Natural killer cell (primary cell): ENCODE measurements around the gene SLC44A5. TPM values are rescaled to one million over a fixed set of nuclear protein-coding genes. Genes with fewer than 3 reads are reported as not detected.

Experiments
- ATAC-seq, 3 donors: fragments of 150-1000 bp in 2 of 3; fragments of 200-7000 bp in 1 of 3; cut with Tn5 transposase; 1 replicate in 1 of 3; 2 replicates in 2 of 3; pipeline ENCODE4 v1.10.0; 2021; ENCODE audit warnings: mild to moderate bottlenecking in 2 of 3, moderate library complexity in 2 of 3
- DNase-seq, 2 donors: peaks; one replicate each; pipeline versions ENCODE4 v3.0.0 to v3.0.0-alpha.2; 2013 to 2021; ENCODE audit warnings: mixed read lengths in 1 of 2
- H3K27ac ChIP-seq: one replicate; pipeline ENCODE4 v1.5.1; 2013; ENCODE audit warnings: mild to moderate bottlenecking, low read length
- H3K27me3 ChIP-seq: one replicate; pipeline ENCODE4 v1.6.1; 2013; ENCODE audit warnings: low read length; ENCODE audit not compliant: control insufficient read depth, insufficient read depth
- H3K36me3 ChIP-seq: one replicate; pipeline ENCODE4 v1.6.1; 2013; ENCODE audit warnings: low read length; ENCODE audit not compliant: control insufficient read depth, insufficient read depth
- H3K4me1 ChIP-seq: one replicate; pipeline ENCODE4 v1.6.1; 2013; ENCODE audit warnings: low read length; ENCODE audit not compliant: control insufficient read depth, insufficient read depth
- H3K4me3 ChIP-seq: one replicate; pipeline ENCODE4 v1.5.1; 2013; ENCODE audit warnings: low read length
- H3K9me3 ChIP-seq: one replicate; pipeline ENCODE4 v1.6.1; 2013; ENCODE audit warnings: low read length; ENCODE audit not compliant: control insufficient read depth, insufficient read depth
- H3K27ac Mint-ChIP-seq, 2 donors: one replicate each; pipeline ENCODE4 v1.8.0; 2022; ENCODE audit warnings: mild to moderate bottlenecking in 2 of 2, mixed read lengths in 2 of 2, moderate library complexity in 1 of 2
- H3K27me3 Mint-ChIP-seq, 2 donors: one replicate each; pipeline ENCODE4 v1.8.0; 2022; ENCODE audit warnings: low read depth in 2 of 2, mixed read lengths in 2 of 2
- H3K36me3 Mint-ChIP-seq: one replicate; pipeline ENCODE4 v1.8.0; 2022; ENCODE audit warnings: mixed read lengths
- H3K4me1 Mint-ChIP-seq, 2 donors: one replicate each; pipeline ENCODE4 v1.8.0; 2022; ENCODE audit warnings: mixed read lengths in 2 of 2
- H3K4me3 Mint-ChIP-seq: one replicate; pipeline ENCODE4 v1.8.0; 2022; ENCODE audit warnings: mild to moderate bottlenecking, moderate library complexity, mixed read lengths
- H3K9me3 Mint-ChIP-seq, 2 donors: one replicate each; pipeline ENCODE4 v1.8.0; 2022; ENCODE audit warnings: mixed read lengths in 2 of 2
- WGBS: methylation state at CpG from one replicate; pipeline ENCODE4 v1.1.7; 2013; ENCODE audit warnings: missing lambda C conversion rate; ENCODE audit not compliant: insufficient coverage; 5-methylcytosine and 5-hydroxymethylcytosine counted together
- intact Hi-C: fragments of 100-400 bp; cut with micrococcal nuclease; formaldehyde crosslinking; loops from one replicate; pipeline ENCODE4 v1.14.2; 2022
- total RNA-seq, 4 donors: library from RNA; stranded (reverse); fragments of 120-200 nt in 1 of 4; gene quantifications; one replicate each; pipeline versions ENCODE4 v1.2.3 to v1.2.4, GENCODE V29; 2013 to 2022
- TF ChIP-seq, protein P1 (sequence below): fragments of 200-600 bp; IDR thresholded peaks from one replicate; pipeline ENCODE4 v1.8.0; 2022; ENCODE audit warnings: antibody characterized with exemption

SLC44A5 gene
- total RNA-seq, 3 donors from 2014 or later (not counting 1 experiment from before 2014, with no cell fraction given), result 0.15 to 1.2 TPM; not detected in 1

DNA sequence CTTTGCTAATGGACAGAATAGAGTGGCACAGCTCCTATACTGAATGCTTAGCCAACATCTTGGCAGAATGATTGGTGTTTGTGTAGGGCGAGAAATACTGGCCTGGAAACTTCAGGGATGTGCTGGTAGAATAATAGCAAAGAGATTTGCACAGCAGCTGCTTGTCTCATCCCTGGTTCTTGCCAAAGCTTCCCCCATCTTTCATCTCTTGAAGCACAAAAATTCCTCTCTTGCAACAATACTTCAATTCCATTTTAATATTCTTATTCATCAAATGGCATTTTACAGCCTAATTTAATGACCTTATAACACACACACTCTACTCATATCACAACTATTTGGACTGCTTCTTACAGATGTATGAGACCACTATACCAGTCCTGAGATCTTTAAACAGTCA is 439.0 kb downstream of the SLC44A5 start:
- no peaks in the 10 kb centered on the region for H3K4me1 Mint-ChIP-seq
- Histone ChIP-seq H3K27ac (no peak overlapping the region), H3K4me1 (no peaks in the 10 kb centered on the region), H3K4me3 (no peak overlapping the region), H3K36me3 (no peaks in the 10 kb centered on the region), H3K27me3 (no peaks in the 10 kb centered on the region), H3K9me3 (no peaks in the 10 kb centered on the region)
- TF ChIP-seq, protein P1, sequence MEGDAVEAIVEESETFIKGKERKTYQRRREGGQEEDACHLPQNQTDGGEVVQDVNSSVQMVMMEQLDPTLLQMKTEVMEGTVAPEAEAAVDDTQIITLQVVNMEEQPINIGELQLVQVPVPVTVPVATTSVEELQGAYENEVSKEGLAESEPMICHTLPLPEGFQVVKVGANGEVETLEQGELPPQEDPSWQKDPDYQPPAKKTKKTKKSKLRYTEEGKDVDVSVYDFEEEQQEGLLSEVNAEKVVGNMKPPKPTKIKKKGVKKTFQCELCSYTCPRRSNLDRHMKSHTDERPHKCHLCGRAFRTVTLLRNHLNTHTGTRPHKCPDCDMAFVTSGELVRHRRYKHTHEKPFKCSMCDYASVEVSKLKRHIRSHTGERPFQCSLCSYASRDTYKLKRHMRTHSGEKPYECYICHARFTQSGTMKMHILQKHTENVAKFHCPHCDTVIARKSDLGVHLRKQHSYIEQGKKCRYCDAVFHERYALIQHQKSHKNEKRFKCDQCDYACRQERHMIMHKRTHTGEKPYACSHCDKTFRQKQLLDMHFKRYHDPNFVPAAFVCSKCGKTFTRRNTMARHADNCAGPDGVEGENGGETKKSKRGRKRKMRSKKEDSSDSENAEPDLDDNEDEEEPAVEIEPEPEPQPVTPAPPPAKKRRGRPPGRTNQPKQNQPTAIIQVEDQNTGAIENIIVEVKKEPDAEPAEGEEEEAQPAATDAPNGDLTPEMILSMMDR, result no peak
- H3K27ac Mint-ChIP-seq, result no peak overlapping the region
- intact Hi-C loops, result no loop called here
- H3K27me3 Mint-ChIP-seq, result no peaks in the 10 kb centered on the region
- H3K9me3 Mint-ChIP-seq, result peaks cover 5 to 10% of the 10 kb centered on the region in 2 donors
- H3K36me3 Mint-ChIP-seq, result no peaks in the 10 kb centered on the region
- no peak for DNase-seq
- ATAC-seq, result no peak
- WGBS, result 80% methylated on average over 1 of the region's 1 CpG
- H3K4me3 Mint-ChIP-seq, result no peak overlapping the region

DNA sequence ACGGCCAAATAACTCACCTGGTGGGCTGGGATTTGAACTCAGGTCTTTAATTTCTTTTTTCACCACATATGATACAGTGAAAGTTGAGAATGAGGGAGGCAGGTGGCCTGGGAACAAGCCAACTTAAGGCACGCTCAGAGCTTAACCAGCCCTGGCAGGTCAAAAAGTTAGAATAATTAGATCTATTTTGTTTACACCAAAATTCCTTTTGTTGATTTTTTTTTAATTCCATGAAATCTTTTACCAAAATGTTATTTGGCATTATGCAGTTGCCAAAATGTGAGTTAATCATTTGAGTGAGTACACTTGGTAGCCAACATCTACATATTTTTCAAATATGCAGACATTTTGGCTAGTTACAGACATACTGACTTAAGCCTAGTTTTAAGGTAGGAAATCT is 439.9 kb downstream of the SLC44A5 start:
- TF ChIP-seq, protein P1, result no peak
- H3K4me1 Mint-ChIP-seq, result no peaks in the 10 kb centered on the region
- no peaks in the 10 kb centered on the region for H3K36me3 ChIP-seq
- H3K36me3 Mint-ChIP-seq, result no peaks in the 10 kb centered on the region
- no peak overlapping the region for H3K27ac ChIP-seq
- H3K27me3 ChIP-seq, result no peaks in the 10 kb centered on the region
- no peak overlapping the region for H3K4me3 ChIP-seq
- no peaks in the 10 kb centered on the region for H3K9me3 ChIP-seq
- no peaks in the 10 kb centered on the region for H3K27me3 Mint-ChIP-seq
- H3K9me3 Mint-ChIP-seq, result peaks cover 5 to 10% of the 10 kb centered on the region in 2 donors
- H3K4me3 Mint-ChIP-seq, result no peak overlapping the region
- no peak for DNase-seq
- no CpG with 5 or more reads among the region's 2 CpGs for WGBS
- intact Hi-C loops, result no loop called here
- no peak overlapping the region for H3K27ac Mint-ChIP-seq
- ATAC-seq, result no peak
- no peaks in the 10 kb centered on the region for H3K4me1 ChIP-seq

DNA sequence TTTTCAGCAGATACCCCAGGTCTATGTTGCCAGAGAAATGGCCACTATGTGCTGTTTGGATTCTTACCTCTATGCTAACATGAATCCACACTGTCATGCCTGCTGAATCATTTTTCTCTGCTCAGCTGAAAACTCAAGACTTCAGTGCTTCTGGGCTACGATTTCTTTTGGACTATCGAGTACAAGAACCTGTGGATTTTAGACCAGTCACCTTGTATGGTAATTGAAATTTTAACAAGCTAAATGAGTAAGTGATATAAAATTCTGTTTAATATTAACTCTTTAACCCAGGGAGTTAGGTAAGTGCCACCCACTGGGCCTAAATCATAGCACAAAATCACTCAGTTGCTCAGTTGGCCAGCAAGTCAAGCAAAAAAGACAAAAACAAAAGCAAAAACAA is 440.9 kb downstream of the SLC44A5 start:
- ATAC-seq (no peak), DNase-seq (no peak)
- no peaks in the 10 kb centered on the region for H3K36me3 Mint-ChIP-seq
- no peaks in the 10 kb centered on the region for H3K4me1 ChIP-seq
- no peaks in the 10 kb centered on the region for H3K27me3 Mint-ChIP-seq
- no peak overlapping the region for H3K27ac Mint-ChIP-seq
- H3K9me3 ChIP-seq, result no peaks in the 10 kb centered on the region
- no peak overlapping the region for H3K4me3 Mint-ChIP-seq
- TF ChIP-seq, protein P1, result no peak
- WGBS, result 95% methylated on average over 2 of the region's 2 CpGs
- intact Hi-C loops, result no loop called here
- no peak overlapping the region for H3K4me3 ChIP-seq
- H3K27ac ChIP-seq, result no peak overlapping the region
- no peaks in the 10 kb centered on the region for H3K36me3 ChIP-seq
- H3K4me1 Mint-ChIP-seq, result no peaks in the 10 kb centered on the region
- no peaks in the 10 kb centered on the region for H3K27me3 ChIP-seq
- H3K9me3 Mint-ChIP-seq, result peaks cover 5 to 10% of the 10 kb centered on the region in 2 donors

DNA sequence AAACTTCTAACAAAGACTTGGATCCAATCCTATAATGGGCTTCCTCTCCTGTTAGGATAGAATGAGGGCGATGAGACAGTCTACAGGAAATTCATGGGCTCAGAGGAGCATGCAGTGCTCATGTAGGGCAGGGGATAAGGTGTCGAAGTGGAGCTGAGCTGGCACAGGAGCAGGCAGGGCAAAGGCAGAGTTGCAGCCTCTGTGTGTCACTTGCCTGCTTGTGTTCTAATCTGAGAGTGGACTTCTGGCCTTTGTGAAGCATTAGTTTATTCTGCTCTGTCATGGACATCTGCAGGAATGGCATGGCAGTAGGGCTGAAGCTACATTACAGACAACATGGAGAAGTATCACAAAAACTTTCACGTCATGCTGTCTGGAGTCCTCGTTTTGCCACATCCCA is 444.1 kb downstream of the SLC44A5 start:
- Histone ChIP-seq H3K4me3 (no peak overlapping the region), H3K27me3 (no peaks in the 10 kb centered on the region), H3K4me1 (no peaks in the 10 kb centered on the region), H3K27ac (no peak overlapping the region), H3K9me3 (no peaks in the 10 kb centered on the region), H3K36me3 (no peaks in the 10 kb centered on the region)
- DNase-seq, result no peak
- Mint-ChIP-seq H3K4me3 (no peak overlapping the region), H3K4me1 (no peaks in the 10 kb centered on the region), H3K27me3 (no peaks in the 10 kb centered on the region), H3K9me3 (peaks cover 3 to 5% of the 10 kb centered on the region in 2 donors), H3K36me3 (no peaks in the 10 kb centered on the region), H3K27ac (no peak overlapping the region)
- intact Hi-C loops, result no loop called here
- ATAC-seq, result no peak
- TF ChIP-seq, protein P1, result no peak
- 90% methylated on average over 4 of the region's 4 CpGs for WGBS
